Neural cell (in vitro differentiated cells): Measurements from ENCODE around the gene TNC.

ENCODE experiments used
- CTCF ChIP-seq: fragments of 450-650 bp; IDR thresholded peaks from 2 replicates; pipeline ENCODE4 v1.5.1; 2014; ENCODE audit warnings: antibody characterized with exemption, mild to moderate bottlenecking, moderate library complexity; ENCODE audit not compliant: poor library complexity, severe bottlenecking
- EZH2 ChIP-seq: fragments of 200-600, 300-800 bp; shearing (Covaris generic), sonication (generic); IDR thresholded peaks from 2 replicates; pipeline ENCODE4 v1.6.1; 2014; ENCODE audit warnings: antibody characterized with exemption, low read length, borderline replicate concordance, mild to moderate bottlenecking; ENCODE audit not compliant: insufficient read depth, poor library complexity, severe bottlenecking
- POLR2AphosphoS5 ChIP-seq: IDR thresholded peaks from 2 replicates; pipeline ENCODE4 v1.6.1; 2012

DNA sequence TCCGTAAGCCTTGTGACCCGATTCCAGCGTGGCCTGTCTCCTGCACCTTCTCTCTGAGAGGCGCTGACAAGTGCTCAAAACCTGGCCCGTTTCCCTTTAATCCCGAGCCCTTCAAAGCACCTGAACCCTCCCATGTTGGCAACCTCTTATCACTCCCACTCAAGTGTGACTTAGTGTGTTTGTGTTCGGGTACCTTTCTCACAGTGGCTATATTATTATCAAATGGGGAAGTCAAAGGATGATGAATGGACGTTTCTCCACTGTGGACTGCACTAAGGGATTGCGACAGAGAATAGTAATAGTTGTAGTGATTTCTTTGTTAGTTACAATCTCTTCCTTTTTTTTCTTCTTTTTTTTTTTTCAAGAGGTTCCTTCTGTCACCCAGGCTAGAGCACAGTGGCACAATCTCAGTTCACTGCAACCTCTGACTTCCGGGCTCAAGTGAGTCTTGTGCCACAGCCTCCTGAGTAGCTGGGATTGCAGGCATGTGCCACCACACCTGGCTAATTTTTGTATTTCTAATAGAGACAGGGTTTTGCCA, 122.2 kb downstream of the TNC start:
- no peak for TF ChIP-seq CTCF
- TF ChIP-seq EZH2, result no peak
- TF ChIP-seq POLR2AphosphoS5, result no peak
